ENCODE results near the gene C1orf115.
"Not testable (repeated sequence)": the region's sequence is repeated elsewhere in the genome, so short reads cannot be mapped to it uniquely, and the experiment has no call there.

C1orf115 gene

GRCh38 chr1:220682901-220683576, 7.1 kb upstream of the C1orf115 start:
- TF ChIP-seq ZFX (IDR thresholded peaks at IDR 0.05) = no peak
- TF ChIP-seq CTCF (conservative IDR thresholded peaks at IDR 0.05) = no peak
- no peak overlapping the region for H3K27ac ChIP-seq

GRCh38 chr1:220683716-220684115, 6.4 kb upstream of the C1orf115 start:
- H3K27ac ChIP-seq = not testable (repeated sequence)

GRCh38 chr1:220684890-220685289, 5.3 kb upstream of the C1orf115 start:
- TF ChIP-seq CTCF (conservative IDR thresholded peaks at IDR 0.05) = no peak
- TF ChIP-seq ZFX (IDR thresholded peaks at IDR 0.05) = no peak

GRCh38 chr1:220685879-220686278, 4.3 kb upstream of the C1orf115 start:
- no peak for TF ChIP-seq ZFX (IDR thresholded peaks at IDR 0.05)
- peak; percentile 24 for TF ChIP-seq CTCF (conservative IDR thresholded peaks at IDR 0.05)
- H3K27ac ChIP-seq = no peak overlapping the region

More at GRCh38 chr1:220684890-220685289, 5.3 kb upstream of the C1orf115 start:
- H3K27ac ChIP-seq = no peak overlapping the region

- TF ChIP-seq ZFX (IDR thresholded peaks at IDR 0.05) (no peak), CTCF (conservative IDR thresholded peaks at IDR 0.05) (no peak)
- no peak overlapping the region for H3K27ac ChIP-seq
Measured at GRCh38 chr1:220687809-220688208, 2.4 kb upstream of the C1orf115 start.

- no peak for TF ChIP-seq ZFX (IDR thresholded peaks at IDR 0.05)
- no peak for TF ChIP-seq CTCF (conservative IDR thresholded peaks at IDR 0.05)
Measured at GRCh38 chr1:220689666-220690065, 497 bp upstream of the C1orf115 start.

GRCh38 chr1:220691053-220691684, 1.0 kb downstream of the C1orf115 start:
- peak overlapping the region; percentile 81; the same call in 1 of the 2 replicates for H3K27ac ChIP-seq
- no peak for TF ChIP-seq ZFX (IDR thresholded peaks at IDR 0.05)
- TF ChIP-seq CTCF (conservative IDR thresholded peaks at IDR 0.05) = no peak

More at GRCh38 chr1:220689666-220690065, 497 bp upstream of the C1orf115 start:
- H3K27ac ChIP-seq = peak overlapping the region; percentile 81; the same call in 1 of the 2 replicates

Data from C4-2B (cell line).